ENCODE data around the gene ARHGAP24.

The ARHGAP24 gene

DNA sequence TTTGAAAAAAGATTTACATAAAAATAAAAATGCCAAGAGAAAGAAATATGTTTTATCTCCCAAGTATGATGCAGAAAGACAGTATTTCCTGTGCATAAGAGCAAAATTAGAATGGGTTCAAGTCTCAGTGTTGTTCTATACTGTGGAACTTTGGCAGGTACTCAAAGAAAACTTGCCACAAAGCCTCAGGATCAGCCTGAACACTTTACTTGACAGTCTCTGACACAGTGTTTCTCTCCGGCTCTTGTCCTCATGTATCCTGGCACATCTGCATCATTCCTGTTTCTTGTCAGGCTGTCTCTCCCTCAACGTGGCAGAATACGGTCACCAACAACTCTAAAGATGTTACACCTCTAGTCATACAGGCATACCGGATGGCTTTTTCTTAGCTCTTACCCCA lies 273.7 kb downstream of the ARHGAP24 start:
- peak overlapping the region; percentile 45 for H3K4me2 ChIP-seq (ENCODE audit: low read depth, low read length, poor library complexity, severe bottlenecking)
- H3K9me3 ChIP-seq (ENCODE audit: insufficient read depth, low read length) = no peaks in the 10 kb centered on the region
- no peak for TF ChIP-seq EZH2phosphoT487 (conservative IDR thresholded peaks at IDR 0.05; ENCODE audit: low read length)
- TF ChIP-seq, protein P1, sequence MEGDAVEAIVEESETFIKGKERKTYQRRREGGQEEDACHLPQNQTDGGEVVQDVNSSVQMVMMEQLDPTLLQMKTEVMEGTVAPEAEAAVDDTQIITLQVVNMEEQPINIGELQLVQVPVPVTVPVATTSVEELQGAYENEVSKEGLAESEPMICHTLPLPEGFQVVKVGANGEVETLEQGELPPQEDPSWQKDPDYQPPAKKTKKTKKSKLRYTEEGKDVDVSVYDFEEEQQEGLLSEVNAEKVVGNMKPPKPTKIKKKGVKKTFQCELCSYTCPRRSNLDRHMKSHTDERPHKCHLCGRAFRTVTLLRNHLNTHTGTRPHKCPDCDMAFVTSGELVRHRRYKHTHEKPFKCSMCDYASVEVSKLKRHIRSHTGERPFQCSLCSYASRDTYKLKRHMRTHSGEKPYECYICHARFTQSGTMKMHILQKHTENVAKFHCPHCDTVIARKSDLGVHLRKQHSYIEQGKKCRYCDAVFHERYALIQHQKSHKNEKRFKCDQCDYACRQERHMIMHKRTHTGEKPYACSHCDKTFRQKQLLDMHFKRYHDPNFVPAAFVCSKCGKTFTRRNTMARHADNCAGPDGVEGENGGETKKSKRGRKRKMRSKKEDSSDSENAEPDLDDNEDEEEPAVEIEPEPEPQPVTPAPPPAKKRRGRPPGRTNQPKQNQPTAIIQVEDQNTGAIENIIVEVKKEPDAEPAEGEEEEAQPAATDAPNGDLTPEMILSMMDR (IDR thresholded peaks at IDR 0.05; ENCODE audit: insufficient read depth, low read length, poor library complexity, severe bottlenecking) = no peak
- peak overlapping the region; percentile 83 for H3K27ac ChIP-seq (ENCODE audit: low read depth, low read length)
- no peaks in the 10 kb centered on the region for H4K20me1 ChIP-seq (ENCODE audit: low read depth, low read length)
- peaks cover 41% of the 10 kb centered on the region for H3F3A ChIP-seq (ENCODE audit: insufficient read depth)
- H3K9ac ChIP-seq (ENCODE audit: low read length) = peak overlapping the region; percentile 46
- H3K79me2 ChIP-seq (ENCODE audit: insufficient read depth, low read length) = no peaks in the 10 kb centered on the region
- peak overlapping the region; percentile 42 for H2AFZ ChIP-seq (ENCODE audit: low read depth, low read length, severe bottlenecking)
- H3K4me3 ChIP-seq (ENCODE audit: insufficient read depth, low read length, poor library complexity, severe bottlenecking) = no peak overlapping the region
- H3K27me3 ChIP-seq (ENCODE audit: low read length) = no peaks in the 10 kb centered on the region
- no peaks in the 10 kb centered on the region for H3K36me3 ChIP-seq (ENCODE audit: low read length)
- no peaks in the 10 kb centered on the region for H3K9me2 ChIP-seq (replicated peaks; ENCODE audit: insufficient read depth, low read length)

DNA sequence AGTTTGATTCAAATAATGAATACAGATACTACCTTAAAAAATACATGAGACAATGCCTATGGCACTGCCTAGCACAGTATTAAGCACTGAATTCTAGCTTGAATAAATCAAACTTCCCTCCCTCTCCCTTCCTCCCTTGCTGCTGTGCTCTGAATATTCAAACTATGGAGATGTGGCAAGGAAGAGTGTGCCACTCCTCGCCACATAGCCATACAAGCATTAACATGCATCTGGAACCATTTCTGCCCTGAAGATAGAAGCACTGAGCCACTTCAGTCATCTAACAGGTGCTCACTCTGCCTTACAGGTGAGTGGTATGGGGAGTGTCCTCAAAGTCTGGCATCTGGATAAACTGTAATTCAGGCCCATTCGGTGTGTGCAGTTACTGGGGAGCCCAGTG lies 276.9 kb downstream of the ARHGAP24 start:
- H3F3A ChIP-seq (ENCODE audit: insufficient read depth) = peaks cover 22% of the 10 kb centered on the region
- TF ChIP-seq EZH2phosphoT487 (conservative IDR thresholded peaks at IDR 0.05; ENCODE audit: low read length) = no peak
- TF ChIP-seq, protein P1 (IDR thresholded peaks at IDR 0.05; ENCODE audit: insufficient read depth, low read length, poor library complexity, severe bottlenecking) = no peak
- H3K27ac ChIP-seq (ENCODE audit: low read depth, low read length) = peak overlapping the region; percentile 35
- H4K20me1 ChIP-seq (ENCODE audit: low read depth, low read length) = no peaks in the 10 kb centered on the region
- no peaks in the 10 kb centered on the region for H3K36me3 ChIP-seq (ENCODE audit: low read length)
- H3K4me2 ChIP-seq (ENCODE audit: low read depth, low read length, poor library complexity, severe bottlenecking) = no peak overlapping the region
- H2AFZ ChIP-seq (ENCODE audit: low read depth, low read length, severe bottlenecking) = no peak overlapping the region
- no peaks in the 10 kb centered on the region for H3K79me2 ChIP-seq (ENCODE audit: insufficient read depth, low read length)
- H3K27me3 ChIP-seq (ENCODE audit: low read length) = no peaks in the 10 kb centered on the region
- no peak overlapping the region for H3K9ac ChIP-seq (ENCODE audit: low read length)
- H3K4me3 ChIP-seq (ENCODE audit: insufficient read depth, low read length, poor library complexity, severe bottlenecking) = no peak overlapping the region
- no peaks in the 10 kb centered on the region for H3K9me2 ChIP-seq (replicated peaks; ENCODE audit: insufficient read depth, low read length)
- H3K9me3 ChIP-seq (ENCODE audit: insufficient read depth, low read length) = no peaks in the 10 kb centered on the region

DNA sequence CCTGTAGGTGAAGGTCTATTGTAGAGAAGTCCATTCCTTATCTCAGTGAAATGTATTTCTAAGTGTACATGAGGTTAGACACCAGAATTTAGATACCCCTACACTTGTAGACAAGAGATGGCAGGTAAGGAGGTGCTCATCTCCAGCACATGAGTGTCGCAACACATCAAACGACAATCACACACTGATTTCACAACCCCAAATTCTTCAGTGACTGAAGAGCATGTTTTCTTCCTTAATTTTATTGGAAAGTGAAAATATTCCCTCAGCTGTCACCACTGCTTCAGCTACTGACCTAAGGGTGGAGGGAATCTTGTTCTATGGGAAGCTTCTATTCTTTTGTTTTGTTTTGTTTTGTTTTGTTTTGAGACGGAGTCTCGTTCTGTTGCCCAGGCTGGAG lies 280.3 kb downstream of the ARHGAP24 start:
- no peaks in the 10 kb centered on the region for H3K79me2 ChIP-seq (ENCODE audit: insufficient read depth, low read length)

More for the DNA sequence above, 280.3 kb downstream of the ARHGAP24 start:
- H3K9me2 ChIP-seq (replicated peaks; ENCODE audit: insufficient read depth, low read length) = no peaks in the 10 kb centered on the region
- no peaks in the 10 kb centered on the region for H4K20me1 ChIP-seq (ENCODE audit: low read depth, low read length)
- peaks cover 12% of the 10 kb centered on the region; the same call in 1 of the 2 replicates for H3F3A ChIP-seq (ENCODE audit: insufficient read depth)
- H3K9me3 ChIP-seq (ENCODE audit: insufficient read depth, low read length) = no peaks in the 10 kb centered on the region
- H3K9ac ChIP-seq (ENCODE audit: low read length) = no peak overlapping the region
- H3K4me3 ChIP-seq (ENCODE audit: insufficient read depth, low read length, poor library complexity, severe bottlenecking) = no peak overlapping the region
- no peak overlapping the region for H2AFZ ChIP-seq (ENCODE audit: low read depth, low read length, severe bottlenecking)
- TF ChIP-seq EZH2phosphoT487 (conservative IDR thresholded peaks at IDR 0.05; ENCODE audit: low read length) = no peak
- TF ChIP-seq, protein P1 (IDR thresholded peaks at IDR 0.05; ENCODE audit: insufficient read depth, low read length, poor library complexity, severe bottlenecking) = no peak
- no peak overlapping the region for H3K4me2 ChIP-seq (ENCODE audit: low read depth, low read length, poor library complexity, severe bottlenecking)
- H3K36me3 ChIP-seq (ENCODE audit: low read length) = no peaks in the 10 kb centered on the region
- no peak overlapping the region for H3K27ac ChIP-seq (ENCODE audit: low read depth, low read length)
- no peaks in the 10 kb centered on the region for H3K27me3 ChIP-seq (ENCODE audit: low read length)
